NCI-H146 treated with DMSO at 0.1 percent for 48 hours (cell line): Measurements from ENCODE around the gene ZNF394.

Experiments used
- DNase-seq: peaks from one replicate; lab custom pipeline; 2025; ENCODE audit not compliant: unreplicated experiment; lab: John Stamatoyannopoulos, UW

ZNF394 gene

GRCh38 chr7:99497766-99498545, 2.1 kb downstream of the ZNF394 start:
- no peak for DNase-seq

- DNase-seq, result no peak
These were observed 6.3 kb downstream of the ZNF394 start for GRCh38 chr7:99493823-99494222.

- no peak for DNase-seq
These were observed 9.2 kb downstream of the ZNF394 start for GRCh38 chr7:99490878-99491277.

- no peak for DNase-seq
These were observed 10.8 kb downstream of the ZNF394 start for GRCh38 chr7:99489235-99489634.

GRCh38 chr7:99485094-99485493, 15.0 kb downstream of the ZNF394 start:
- DNase-seq, result no peak

- DNase-seq, result no peak
These were observed 21.3 kb downstream of the ZNF394 start for GRCh38 chr7:99478464-99479440.

GRCh38 chr7:99476107-99476506, 24.0 kb downstream of the ZNF394 start:
- DNase-seq, result no peak

GRCh38 chr7:99473315-99473596, 26.8 kb downstream of the ZNF394 start:
- no peak for DNase-seq

GRCh38 chr7:99472561-99473314, 27.3 kb downstream of the ZNF394 start, which contains the start of gene ZNF789:
ZNF789 (plus strand) TSS chr7:99472890; CDS start chr7:99476457, 3,567 bp downstream.
- DNase-seq, result peak; percentile 92

GRCh38 chr7:99469381-99470065, 30.6 kb downstream of the ZNF394 start:
- no peak for DNase-seq

GRCh38 chr7:99468336-99468918, 31.7 kb downstream of the ZNF394 start:
- DNase-seq, result no peak

- no peak for DNase-seq
These were observed 34.7 kb downstream of the ZNF394 start for GRCh38 chr7:99465421-99465768.

GRCh38 chr7:99461221-99461620, 38.9 kb downstream of the ZNF394 start:
- DNase-seq, result no peak

GRCh38 chr7:99460651-99461050, 39.4 kb downstream of the ZNF394 start:
- DNase-seq, result no peak

- no peak for DNase-seq
These were observed 41.0 kb downstream of the ZNF394 start for GRCh38 chr7:99459087-99459486.

- DNase-seq, result no peak
These were observed 42.2 kb downstream of the ZNF394 start for GRCh38 chr7:99457650-99458493.

GRCh38 chr7:99457050-99457649, 42.9 kb downstream of the ZNF394 start:
- DNase-seq, result no peak

- no peak for DNase-seq
These were observed 43.8 kb downstream of the ZNF394 start for GRCh38 chr7:99456288-99456687.

- DNase-seq, result no peak
These were observed 44.2 kb downstream of the ZNF394 start for GRCh38 chr7:99455874-99456273.
